Endothelial cell of umbilical vein (primary cell): ENCODE results near the gene EDN2. TPM values are rescaled to one million over a fixed set of nuclear protein-coding genes. Genes with fewer than 3 reads are reported as not detected.

Experiments used
- BruUV-seq: library from RNA; stranded (reverse); fragments of 400-500 nt; replicated peaks from 2 replicates; lab custom pipeline; 2021; lab: Mats Ljungman, UMichigan
- CTCF ChIA-PET: fragments of 300-600, 350-600 bp; sonication (Branson Sonifier 250); formaldehyde crosslinking; loops from one replicate; lab custom pipeline; 2021; ENCODE audit warnings: antibody characterized with exemption, inconsistent platforms; lab: Charles Lee
- POLR2A ChIA-PET: fragments of 300-600, 350-600 bp; sonication (Branson Sonifier 250); formaldehyde crosslinking; loops from one replicate; lab custom pipeline; 2021; ENCODE audit warnings: antibody characterized with exemption, inconsistent platforms; lab: Charles Lee
- DNase-seq: peaks from one replicate; pipeline ENCODE4 v3.0.0-alpha.2; 2011; ENCODE audit warnings: low read depth, low spot score
- FAIRE-seq: peaks from 2 replicates; lab custom pipeline; 2011; peaks lifted over from hg19 to GRCh38; lab: Jason Lieb, UNC
- H2AFZ ChIP-seq: 2 replicates; pipeline ENCODE4 v1.6.0; 2012; ENCODE audit warnings: low read depth, low read length, control low read depth, inconsistent platforms
- H3K27ac ChIP-seq: 2 replicates; pipeline ENCODE4 v1.5.1; 2011; ENCODE audit warnings: low read depth, mild to moderate bottlenecking, control low read depth, low read length, moderate library complexity; ENCODE audit not compliant: insufficient read depth
- H3K27me3 ChIP-seq, 2 experiments: 2 replicates each; pipeline versions ENCODE4 v1.6.0 to v1.6.1; 2011; ENCODE audit warnings: low read length in 2 of 2, mixed read lengths in 1 of 2; ENCODE audit not compliant: control insufficient read depth in 2 of 2, insufficient read depth in 2 of 2
- H3K36me3 ChIP-seq, 2 experiments: 2 replicates in 1 of 2; 3 replicates in 1 of 2; pipeline ENCODE4 v1.5.1; 2011; ENCODE audit warnings: low read length in 2 of 2, mild to moderate bottlenecking in 1 of 2, moderate library complexity in 1 of 2; ENCODE audit not compliant: control insufficient read depth in 2 of 2, insufficient read depth in 2 of 2; ENCODE audit errors: extremely low read depth in 1 of 2
- H3K4me1 ChIP-seq: 3 replicates; pipeline ENCODE4 v1.5.1; 2011; ENCODE audit warnings: mild to moderate bottlenecking, low read length; ENCODE audit not compliant: control insufficient read depth, insufficient read depth; ENCODE audit errors: extremely low read depth
- H3K4me2 ChIP-seq: 2 replicates; pipeline ENCODE4 v1.6.1; 2011; ENCODE audit warnings: low read length, control low read depth, mixed read lengths; ENCODE audit not compliant: insufficient read depth
- H3K4me3 ChIP-seq, 3 experiments: fragments of 200-600 bp in 1 of 3; sonication (generic), shearing (Covaris generic) in 1 of 3; replicated peaks in 1 of 3; 2 replicates each; pipeline ENCODE4 v1.5.1; 2011 to 2016; ENCODE audit warnings: control low read depth in 3 of 3, low read length in 3 of 3, mild to moderate bottlenecking in 2 of 3, inconsistent platforms in 1 of 3, low read depth in 1 of 3, moderate library complexity in 1 of 3; ENCODE audit not compliant: insufficient read depth in 1 of 3
- H3K79me2 ChIP-seq: 2 replicates; pipeline ENCODE4 v1.6.0; 2012; ENCODE audit warnings: low read length, inconsistent platforms; ENCODE audit not compliant: control insufficient read depth, insufficient read depth
- H3K9ac ChIP-seq: replicated peaks from 2 replicates; pipeline ENCODE3; 2011; ENCODE audit warnings: low read length, control low read depth; ENCODE audit not compliant: insufficient read depth; ENCODE audit errors: extremely low read depth
- H3K9me1 ChIP-seq: replicated peaks from 3 replicates; pipeline ENCODE4 v1.6.0; 2011; ENCODE audit warnings: mild to moderate bottlenecking, low read length; ENCODE audit not compliant: control insufficient read depth, insufficient read depth; ENCODE audit errors: extremely low read depth
- H3K9me3 ChIP-seq: replicated peaks from 2 replicates; pipeline ENCODE4 v1.5.1; 2012; ENCODE audit warnings: low read length, inconsistent platforms; ENCODE audit not compliant: control insufficient read depth, insufficient read depth
- H4K20me1 ChIP-seq: replicated peaks from 2 replicates; pipeline ENCODE3; 2011; ENCODE audit warnings: mild to moderate bottlenecking, low read length; ENCODE audit not compliant: control insufficient read depth, insufficient read depth; ENCODE audit errors: extremely low read depth
- CTCF ChIP-seq, 2 donors: IDR thresholded peaks; 1 replicate in 1 of 2; 2 replicates in 1 of 2; pipeline ENCODE4 v1.5.1; 2011; ENCODE audit warnings: low read length in 2 of 2, mild to moderate bottlenecking in 2 of 2, moderate library complexity in 2 of 2, control low read depth in 1 of 2, inconsistent platforms in 1 of 2, low read depth in 1 of 2; ENCODE audit not compliant: insufficient read depth in 1 of 2; ENCODE audit errors: extremely low read depth in 1 of 2
- EZH2 ChIP-seq: IDR thresholded peaks from 2 replicates; pipeline ENCODE4 v1.6.1; 2012; ENCODE audit warnings: borderline replicate concordance, low read depth, mild to moderate bottlenecking, moderate library complexity, low read length, inconsistent platforms; ENCODE audit not compliant: severe bottlenecking
- FOS ChIP-seq: IDR thresholded peaks from 2 replicates; pipeline ENCODE4 v1.6.1; 2011; ENCODE audit warnings: mild to moderate bottlenecking, low read length, moderate library complexity, borderline replicate concordance; ENCODE audit not compliant: insufficient read depth
- GATA2 ChIP-seq: IDR thresholded peaks from 2 replicates; pipeline ENCODE4 v1.7.0; 2011; ENCODE audit warnings: low read depth, mild to moderate bottlenecking, moderate library complexity, mixed read lengths, low read length; ENCODE audit not compliant: insufficient read length, insufficient read depth
- JUN ChIP-seq: IDR thresholded peaks from 2 replicates; pipeline ENCODE4 v1.6.1; 2011; ENCODE audit warnings: borderline replicate concordance, low read depth; ENCODE audit not compliant: insufficient read length, insufficient read depth
- MAX ChIP-seq: IDR thresholded peaks from 2 replicates; pipeline ENCODE4 v1.6.1; 2011; ENCODE audit not compliant: insufficient read depth, insufficient read length
- MYC ChIP-seq: IDR thresholded peaks from one replicate; pipeline ENCODE4 v1.6.1; 2011; ENCODE audit warnings: mild to moderate bottlenecking, low read depth, low read length
- POLR2A ChIP-seq: IDR thresholded peaks from 2 replicates; pipeline ENCODE4 v1.6.1; 2012; ENCODE audit warnings: low read depth, mild to moderate bottlenecking, control low read depth, low read length
- dilution Hi-C: fragments of 300-500 bp; cut with MboI; formaldehyde crosslinking; loops from one replicate; pipeline ENCODE4 v1.15.0; 2019; ENCODE audit warnings: low sequenced_read_pairs; ENCODE audit not compliant: extremely low pct_ligation_motif_present
- intact Hi-C: fragments of 100-400 bp; cut with micrococcal nuclease; formaldehyde crosslinking; loops from one replicate; pipeline ENCODE4 v1.10.0; 2022
- polyA plus RNA-seq, 4 experiments: library from polyadenylated mRNA; depleted of rRNA in 3 of 4; stranded (reverse) in 3 of 4; unstranded in 1 of 4; fragments of >200 nt; gene quantifications; 2 replicates each; pipeline versions ENCODE4 v1.2.1 to v1.2.3, GENCODE V29; 2011 to 2012; ENCODE audit warnings: missing spikeins in 1 of 4
- total RNA-seq: library from RNA; stranded (reverse); gene quantifications from 2 replicates; pipeline ENCODE4 v1.2.3, GENCODE V29; 2021

Gene EDN2
- total and polyA plus RNA-seq, 2 donors (not counting 3 experiments of a cell fraction or from before 2014, with no cell fraction given), result not detected

- CTCF ChIA-PET, result no interaction called here
- Histone ChIP-seq H3K27ac (no peak overlapping the region), H3K4me1 (no peaks in the 10 kb centered on the region), H4K20me1 (no peaks in the 10 kb centered on the region), H3K4me2 (no peak overlapping the region), H3K4me3 (no peak overlapping the region), H3K79me2 (no peaks in the 10 kb centered on the region), H3K27me3 (no peaks in the 10 kb centered on the region), H3K9me1 (no peaks in the 10 kb centered on the region), H3K9ac (no peak overlapping the region), H3K9me3 (no peaks in the 10 kb centered on the region), H3K36me3 (no peaks in the 10 kb centered on the region), H2AFZ (no peak overlapping the region)
- no TSS peak for BruUV-seq
- no peak for DNase-seq
- FAIRE-seq, result no peak
- dilution Hi-C loops (no loop called here), intact Hi-C loops (no loop called here)
- TF ChIP-seq GATA2 (no peak), CTCF (IDR thresholded peaks at IDR 0.05; ENCODE audit: extremely low read depth in 1 of 2, insufficient read depth in 1 of 2, low read depth in 1 of 2, low read length in 2 of 2) (no peak)
- POLR2A ChIA-PET, result no interaction called here
Measured at GRCh38 chr1:41469706-41470105, 14.8 kb downstream of the EDN2 start.

- Histone ChIP-seq H2AFZ (no peak overlapping the region), H3K27ac (no peak overlapping the region), H4K20me1 (no peaks in the 10 kb centered on the region), H3K4me2 (no peak overlapping the region), H3K36me3 (no peaks in the 10 kb centered on the region), H3K9me1 (no peaks in the 10 kb centered on the region), H3K9me3 (no peaks in the 10 kb centered on the region), H3K79me2 (no peaks in the 10 kb centered on the region), H3K4me3 (no peak overlapping the region), H3K9ac (no peak overlapping the region), H3K4me1 (no peaks in the 10 kb centered on the region), H3K27me3 (no peaks in the 10 kb centered on the region)
- no peak for TF ChIP-seq POLR2A
- TF ChIP-seq EZH2, result no peak
- no peak for TF ChIP-seq JUN
- no peak for TF ChIP-seq FOS
- no peak for TF ChIP-seq MYC
- no peak for TF ChIP-seq MAX
- CTCF ChIA-PET, result interaction anchor here (1.6 to 2.6 kb wide), 2 partner anchors 8 to 36 kb away, joined by 3 to 11 read pairs; no protein-coding TSS in a partner anchor
- intact Hi-C loops, result no loop called here
- BruUV-seq, result no TSS peak
- dilution Hi-C loops, result no loop called here
- DNase-seq, result no peak
- POLR2A ChIA-PET, result no interaction called here
- no peak for FAIRE-seq
Measured at GRCh38 chr1:41468122-41468762, 16.2 kb downstream of the EDN2 start.
